HG02981 (cell line): ENCODE results near the gene ARHGAP15.
A peak's percentile ranks its signal among the peaks of the same experiment; 100 is the strongest.
"Not testable (repeated sequence)": the region's sequence is repeated elsewhere in the genome, so short reads cannot be mapped to it uniquely, and the experiment has no call there.

Source experiments
- ATAC-seq: cut with Tn5 transposase; IDR thresholded peaks from one replicate; pipeline ENCODE4 v1.9.1; 2021; ENCODE audit warnings: mild to moderate bottlenecking, moderate library complexity; ENCODE audit not compliant: unreplicated experiment

The ARHGAP15 gene

DNA sequence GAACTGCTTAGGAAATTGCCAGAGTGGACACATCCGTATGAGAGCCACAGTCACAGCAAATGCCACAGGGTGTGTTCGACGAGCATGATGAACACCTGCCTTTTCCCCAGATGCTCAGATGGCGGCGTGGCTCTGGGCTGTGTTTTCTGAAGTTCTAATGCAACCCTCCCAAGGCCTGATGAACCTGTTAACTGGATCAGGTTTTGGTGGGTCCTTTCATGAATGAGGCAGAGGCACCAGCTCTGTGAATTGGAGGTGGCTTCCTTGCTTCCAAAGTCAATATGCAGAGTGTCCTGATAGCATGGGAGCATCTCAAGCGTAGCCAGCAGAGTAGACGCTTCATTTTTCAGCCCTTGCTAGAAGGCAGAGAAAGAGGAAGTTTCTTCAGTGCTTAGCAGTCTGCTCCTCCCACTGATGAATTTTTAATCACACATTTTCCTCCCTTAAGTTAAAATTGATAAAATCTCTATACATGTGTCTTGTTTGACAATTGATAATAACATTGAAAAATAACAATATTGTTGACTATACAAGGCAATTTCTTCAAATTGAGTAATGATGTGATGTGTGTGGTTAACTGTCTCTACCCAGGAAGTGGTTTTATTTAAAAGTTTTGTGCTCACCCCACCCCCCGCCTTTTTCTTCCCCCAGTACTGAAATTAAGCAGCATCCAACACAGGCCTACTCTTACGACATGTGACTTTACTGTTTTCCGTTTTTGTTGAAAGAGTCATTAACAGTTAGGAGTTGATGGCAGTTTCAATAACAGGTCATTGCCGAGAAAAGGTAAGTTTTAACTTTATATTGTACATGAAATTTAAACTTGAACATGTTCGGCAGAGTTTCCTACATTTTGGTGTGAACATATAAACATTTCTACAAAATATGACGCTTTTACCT lies at the start of gene ARHGAP15:
Gene ARHGAP15 (plus strand): TSS at position 739 of the 900 bp plus-strand sequence.
- ATAC-seq: peak; percentile 84

DNA sequence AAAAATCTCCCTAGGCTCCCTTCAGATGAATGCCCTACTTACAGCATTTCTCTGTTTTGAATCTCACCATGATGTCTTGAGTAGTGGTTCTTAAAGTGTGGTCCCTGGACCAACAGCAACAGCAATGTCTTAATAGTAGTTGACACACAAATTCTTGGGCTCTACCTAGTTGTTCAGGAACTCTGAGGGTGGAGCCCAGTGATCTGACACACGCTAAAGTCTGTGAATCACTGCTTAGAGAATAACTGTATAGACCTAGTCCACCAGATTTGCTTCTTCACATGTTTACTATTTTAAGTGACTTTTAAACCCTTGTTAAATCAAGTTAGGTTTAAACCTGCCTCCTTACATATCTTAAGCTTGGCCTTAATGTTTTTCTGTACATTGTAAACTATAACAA lies 47.6 kb upstream of the ARHGAP15 start:
- ATAC-seq: no peak

DNA sequence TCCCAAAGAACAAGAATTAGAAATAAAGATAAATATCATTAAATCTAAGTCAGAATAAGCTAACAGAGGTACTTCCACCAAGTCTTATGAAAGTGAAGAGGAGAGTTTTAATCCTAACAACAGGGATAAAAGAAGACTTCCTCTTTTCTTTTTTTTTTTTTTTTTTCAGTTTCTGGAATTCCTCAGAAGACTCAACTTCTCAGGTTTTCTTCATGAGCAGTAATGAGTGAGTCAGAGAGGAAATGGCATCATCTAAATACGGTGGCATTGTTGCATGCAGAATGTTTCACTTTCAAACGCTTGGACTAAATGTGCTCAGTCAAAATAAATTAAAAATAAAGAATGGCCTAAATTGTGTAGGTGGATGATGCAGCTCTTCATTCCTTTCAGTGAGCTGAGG lies 45.6 kb upstream of the ARHGAP15 start:
- no peak for ATAC-seq

- no peak for ATAC-seq
These were observed 44.8 kb upstream of the ARHGAP15 start for GRCh38 chr2:143084462-143084861.

DNA sequence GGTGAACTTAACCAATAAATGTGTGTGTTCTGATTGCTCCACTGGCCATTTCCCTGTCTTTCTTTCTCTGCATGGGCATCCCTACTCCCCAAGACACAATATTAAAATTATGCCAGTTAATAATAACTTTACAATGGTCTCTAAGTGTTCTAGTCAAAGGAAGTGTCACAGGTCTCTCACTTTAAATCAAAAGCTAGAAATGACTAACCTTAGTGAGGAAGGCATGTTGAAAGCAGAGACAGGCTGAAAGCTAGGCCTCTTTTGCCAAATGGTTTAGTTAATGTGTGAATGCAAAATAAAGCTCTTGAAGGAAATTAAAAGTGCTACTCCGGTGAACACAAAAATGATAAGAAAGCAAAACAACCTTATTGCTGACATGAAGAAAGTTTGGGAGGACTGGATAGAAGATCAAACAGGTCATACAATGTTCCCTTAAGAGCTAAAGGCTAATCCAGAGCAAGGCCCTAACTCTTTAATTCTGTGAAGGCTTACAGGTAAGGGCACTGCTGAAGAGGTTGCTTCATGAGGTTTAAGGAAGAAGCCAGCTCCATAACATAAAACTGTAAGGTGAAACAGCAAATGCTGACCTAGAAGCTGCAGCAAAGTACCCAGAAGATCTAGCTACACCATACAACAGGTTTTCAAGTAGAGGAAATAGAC lies 44.0 kb upstream of the ARHGAP15 start:
- peak; percentile 64 for ATAC-seq

DNA sequence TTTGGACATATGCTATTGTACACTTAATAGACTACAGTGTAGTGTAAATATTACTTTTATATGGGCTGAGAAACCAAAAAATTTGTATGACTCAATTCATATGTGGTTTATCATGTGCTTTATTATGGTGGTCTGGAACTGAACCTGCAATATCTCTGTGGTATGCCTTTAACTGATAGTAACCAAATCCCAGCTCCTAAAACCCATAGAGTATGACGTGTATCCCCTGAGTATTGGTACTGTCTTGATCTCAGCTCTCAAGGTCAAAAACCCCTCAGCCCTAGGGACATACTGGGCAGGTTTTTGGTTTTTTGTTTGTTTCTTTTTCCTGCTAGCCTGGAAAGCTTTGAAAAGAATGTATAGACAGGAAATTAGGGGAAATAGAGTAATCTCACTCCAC lies 42.2 kb upstream of the ARHGAP15 start:
- peak; percentile 63 for ATAC-seq

GRCh38 chr2:143088388-143088787 lies 40.8 kb upstream of the ARHGAP15 start:
- ATAC-seq: no peak

- not testable (repeated sequence) for ATAC-seq
These were observed 39.7 kb upstream of the ARHGAP15 start for GRCh38 chr2:143089520-143089919.

DNA sequence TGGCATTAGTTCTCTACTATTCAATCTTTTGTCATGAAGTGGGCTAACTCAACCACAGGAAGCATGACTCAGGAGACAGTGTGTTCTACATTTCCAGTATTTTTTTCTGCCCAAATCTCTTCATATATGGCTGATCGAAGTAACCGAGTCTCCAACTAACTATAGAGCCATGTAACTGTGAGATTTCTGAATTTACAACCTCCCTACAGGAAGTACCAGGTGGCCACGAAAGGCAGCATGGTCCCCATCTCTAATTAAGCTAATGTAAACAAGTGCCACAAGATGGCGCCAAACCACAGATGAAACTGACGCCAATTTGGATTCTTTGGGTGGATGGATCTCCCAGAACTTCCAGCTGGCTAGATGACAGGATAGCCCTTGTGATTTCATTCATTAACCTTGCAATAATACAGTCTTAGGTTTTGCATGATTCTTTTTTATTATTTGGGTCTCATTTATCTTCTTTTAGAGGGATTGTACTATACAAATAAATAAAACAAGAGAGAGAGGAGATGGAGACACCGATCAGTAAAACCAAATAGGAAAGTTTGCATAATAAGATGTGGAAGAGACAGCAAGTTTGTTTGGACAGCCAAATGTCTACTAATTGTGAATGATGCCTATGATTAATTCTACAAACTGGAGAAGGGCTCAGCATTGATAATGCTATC lies 18.3 kb upstream of the ARHGAP15 start:
- peak; percentile 92 for ATAC-seq

GRCh38 chr2:143117225-143117624 lies 12.0 kb upstream of the ARHGAP15 start:
- ATAC-seq: no peak

DNA sequence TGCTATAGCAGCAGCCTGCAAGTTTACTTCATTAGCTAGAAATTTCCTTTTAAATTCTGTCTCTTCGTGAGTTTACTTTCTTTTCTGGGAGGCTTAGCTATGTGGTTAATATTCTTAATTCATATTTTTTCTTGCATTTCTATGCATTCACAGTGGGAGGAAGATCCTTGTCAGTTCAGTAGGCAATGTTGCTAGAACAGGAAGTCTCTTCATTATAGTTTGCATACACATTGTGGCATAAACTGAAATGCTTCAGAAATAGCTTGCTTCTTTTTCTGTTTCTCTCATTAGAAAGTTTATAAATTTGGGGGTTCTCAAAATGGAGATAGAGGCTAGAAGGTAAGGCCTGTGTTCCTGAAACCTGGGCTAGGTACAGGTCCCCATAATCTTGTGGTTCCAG lies 8.1 kb upstream of the ARHGAP15 start:
- no peak for ATAC-seq

GRCh38 chr2:143121957-143122356 lies 7.3 kb upstream of the ARHGAP15 start:
- no peak for ATAC-seq

GRCh38 chr2:143123911-143124310 lies 5.3 kb upstream of the ARHGAP15 start:
- ATAC-seq: no peak

DNA sequence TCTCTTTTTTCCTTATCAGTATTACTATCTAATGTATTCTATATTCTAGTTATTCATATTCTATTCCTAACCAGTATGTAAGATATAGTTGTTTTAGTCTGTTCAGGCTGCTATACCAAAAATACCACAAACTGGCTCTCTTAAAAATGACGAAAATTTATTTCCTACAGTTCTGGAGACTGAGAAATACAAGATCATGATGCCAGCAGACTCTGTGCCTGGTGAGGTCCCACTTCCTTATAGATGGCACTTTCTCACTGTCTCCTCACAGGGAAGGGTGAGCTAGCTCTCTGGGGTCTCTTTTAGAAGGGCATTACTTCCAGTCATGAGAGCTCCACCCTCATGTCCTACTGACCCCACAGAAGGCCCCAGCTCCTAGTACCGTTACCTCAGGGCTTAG lies 4.8 kb upstream of the ARHGAP15 start:
- no peak for ATAC-seq

GRCh38 chr2:143125717-143126116 lies 3.5 kb upstream of the ARHGAP15 start:
- ATAC-seq: no peak

- ATAC-seq: peak; percentile 23
These were observed 3.1 kb downstream of the ARHGAP15 start for GRCh38 chr2:143132355-143132754.

DNA sequence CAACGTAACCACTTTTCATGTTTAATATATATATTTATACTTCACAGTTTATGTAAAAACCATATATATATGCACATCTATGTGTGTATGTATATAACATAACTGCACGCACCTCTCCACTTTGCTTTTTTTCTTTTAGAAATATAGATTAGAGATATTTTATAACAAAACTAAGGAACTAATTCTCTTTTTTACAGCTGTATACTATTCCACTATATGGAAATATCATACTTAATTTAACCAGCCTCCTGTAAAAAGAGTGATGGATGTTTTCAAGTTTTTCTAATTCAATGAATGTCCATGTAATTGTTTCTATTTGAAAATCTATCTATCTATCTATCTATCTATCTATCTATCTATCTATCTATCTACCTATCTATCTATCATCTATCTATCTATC lies 4.6 kb downstream of the ARHGAP15 start:
- no peak for ATAC-seq

- no peak for ATAC-seq
These were observed 9.1 kb downstream of the ARHGAP15 start for GRCh38 chr2:143138292-143138691.

- ATAC-seq: no peak
These were observed 10.7 kb downstream of the ARHGAP15 start for GRCh38 chr2:143139835-143140393.

- peak; percentile 77 for ATAC-seq
These were observed 11.8 kb downstream of the ARHGAP15 start for GRCh38 chr2:143140864-143141661.
